GM23248 (cell line): ENCODE data around the gene ALDH3B1. TPM values are rescaled to one million over a fixed set of nuclear protein-coding genes. Genes with fewer than 3 reads are reported as not detected.

Experiments used
- DNase-seq: peaks from one replicate; pipeline ENCODE4 v3.0.0-alpha.2; 2015
- H2AFZ ChIP-seq: fragments of 200-600 bp; sonication (generic); 2 replicates; pipeline ENCODE4 v1.6.1; 2016; ENCODE audit warnings: antibody characterized with exemption
- H3F3A ChIP-seq: fragments of 200-600 bp; sonication (generic); 2 replicates; pipeline ENCODE4 v1.6.1; 2016; ENCODE audit warnings: mild to moderate bottlenecking, antibody characterized with exemption, mixed run types; ENCODE audit not compliant: insufficient read depth
- H3K27ac ChIP-seq: fragments of 200-600 bp; sonication (generic); 2 replicates; pipeline ENCODE4 v1.5.1; 2016; ENCODE audit warnings: mild to moderate bottlenecking
- H3K27me3 ChIP-seq: fragments of 200-600 bp; sonication (generic); replicated peaks from 2 replicates; pipeline ENCODE4 v1.6.1; 2016; ENCODE audit warnings: mild to moderate bottlenecking; ENCODE audit not compliant: insufficient read depth
- H3K36me3 ChIP-seq: fragments of 200-600 bp; sonication (generic); 2 replicates; pipeline ENCODE4 v1.6.1; 2016; ENCODE audit warnings: low read depth, mild to moderate bottlenecking
- H3K4me1 ChIP-seq: fragments of 200-600 bp; sonication (generic); 2 replicates; pipeline ENCODE4 v1.6.1; 2016; ENCODE audit warnings: mild to moderate bottlenecking; ENCODE audit not compliant: insufficient read depth
- H3K4me2 ChIP-seq: fragments of 200-600 bp; sonication (generic); one replicate; pipeline ENCODE4 v1.6.1; 2016; ENCODE audit warnings: mild to moderate bottlenecking; ENCODE audit not compliant: unreplicated experiment
- H3K4me3 ChIP-seq: fragments of 200-600 bp; sonication (generic); 2 replicates; pipeline ENCODE4 v1.5.1; 2016; ENCODE audit warnings: mild to moderate bottlenecking
- H3K79me2 ChIP-seq: fragments of 200-600 bp; sonication (generic); 2 replicates; pipeline ENCODE4 v1.6.1; 2016; ENCODE audit warnings: mild to moderate bottlenecking; ENCODE audit not compliant: insufficient read depth
- H3K9ac ChIP-seq: fragments of 200-600 bp; sonication (generic); 2 replicates; pipeline ENCODE4 v1.6.1; 2016; ENCODE audit warnings: mild to moderate bottlenecking
- H3K9me2 ChIP-seq: fragments of 200-600 bp; sonication (generic); 2 replicates; pipeline ENCODE4 v1.6.1; 2016; ENCODE audit warnings: mixed run types, mild to moderate bottlenecking, moderate library complexity; ENCODE audit not compliant: insufficient read depth
- H3K9me3 ChIP-seq: fragments of 200-600 bp; sonication (generic); one replicate; pipeline ENCODE4 v1.6.1; 2017; ENCODE audit warnings: low read depth
- H4K20me1 ChIP-seq: fragments of 200-600 bp; sonication (generic); 2 replicates; pipeline ENCODE4 v1.6.0; 2016; ENCODE audit not compliant: insufficient read depth
- EZH2 ChIP-seq: fragments of 200-600 bp; sonication (generic); IDR thresholded peaks from 2 replicates; pipeline ENCODE4 v1.6.1; 2018; ENCODE audit warnings: antibody characterized with exemption, mild to moderate bottlenecking; ENCODE audit not compliant: insufficient read depth, poor library complexity, severe bottlenecking
- EZH2phosphoT487 ChIP-seq: fragments of 200-600 bp; sonication (generic); IDR thresholded peaks from 2 replicates; pipeline ENCODE4 v1.6.1; 2018; ENCODE audit warnings: antibody characterized with exemption, moderate library complexity, mild to moderate bottlenecking, low read depth; ENCODE audit not compliant: insufficient read depth
- WGBS, 2 experiments: methylation state at CpG; one replicate each; pipeline ENCODE4 v1.1.6; 2015 to 2017; ENCODE audit warnings: low lambda C conversion rate in 2 of 2, low coverage in 1 of 2; ENCODE audit errors: missing lambda C conversion rate in 2 of 2; 5-methylcytosine and 5-hydroxymethylcytosine counted together
- in situ Hi-C: fragments of 300-500 bp; cut with MboI; formaldehyde crosslinking; loops from 2 replicates; pipeline ENCODE4 v1.15.0; 2020
- polyA plus RNA-seq: library from polyadenylated mRNA; unstranded; fragments of >200 nt; fragmentation: Nextera tagmentation; extraction: Ambion mirVana; gene quantifications from 2 replicates; pipeline ENCODE4 v1.2.1, GENCODE V29; 2016
- total RNA-seq: library from RNA; depleted of rRNA; stranded (reverse); fragments of >200 nt; shearing (Covaris generic); gene quantifications from 2 replicates; pipeline ENCODE4 v1.2.3, GENCODE V29; 2014

ALDH3B1 gene
- total and polyA plus RNA-seq, 2 experiments from 2014 or later = 42.7 to 63.9 TPM

DNA sequence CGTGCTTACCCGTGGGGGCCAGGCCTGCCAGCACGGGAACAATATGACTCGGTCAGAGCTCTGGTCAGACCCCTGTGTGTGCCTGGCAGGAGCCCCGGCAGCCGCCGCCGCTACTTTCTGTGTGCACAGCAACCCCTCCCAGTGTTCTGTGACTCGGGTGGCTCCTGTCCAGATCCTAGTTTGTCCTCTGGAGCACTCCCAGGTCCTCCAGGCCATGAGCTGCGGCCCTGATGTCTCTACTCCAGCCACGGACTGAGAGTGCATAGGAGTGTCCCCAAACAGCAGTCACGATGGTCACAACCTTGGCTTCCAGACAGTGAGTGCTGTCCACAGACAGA, 23.6 kb downstream of the ALDH3B1 start:
- TF ChIP-seq EZH2phosphoT487 (no peak), EZH2 (no peak)
- 65 to 76% methylated on average over 11 to 12 of the region's 12 CpGs for WGBS, 2 experiments

DNA sequence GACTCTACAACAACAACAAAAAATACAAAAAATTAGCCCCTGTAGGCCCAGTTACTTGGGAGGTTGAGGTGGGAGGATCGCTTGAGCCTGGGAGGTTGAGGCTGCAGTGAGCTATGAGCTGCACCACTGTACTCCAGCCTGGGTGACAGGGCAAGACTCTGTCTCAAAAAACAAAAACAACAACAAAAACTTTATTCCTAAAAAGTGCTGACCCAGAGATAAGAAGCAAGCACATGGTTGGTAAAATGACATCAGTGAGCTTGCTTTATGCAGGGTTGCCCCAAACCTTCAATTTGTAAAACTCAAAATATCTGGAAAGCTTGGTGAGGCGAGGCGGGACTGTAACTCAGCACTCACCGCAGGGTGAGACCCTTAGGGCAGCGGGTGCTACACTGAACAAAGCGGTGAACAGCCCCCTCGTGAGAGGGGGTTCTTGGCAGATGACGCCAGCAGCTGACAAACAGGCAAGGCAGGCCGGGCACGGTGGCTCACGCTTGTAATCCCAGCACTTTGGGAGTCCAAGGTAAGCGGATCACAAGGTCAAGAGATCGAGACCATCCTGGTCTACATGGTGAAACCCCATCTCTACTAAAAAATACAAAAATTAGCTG, 25.2 kb downstream of the ALDH3B1 start:
- no peaks in the 10 kb centered on the region for H3K9me2 ChIP-seq
- TF ChIP-seq EZH2phosphoT487 (no peak), EZH2 (no peak)
- WGBS, 2 experiments = 79 to 82% methylated on average over 13 of the region's 13 CpGs
- no peaks in the 10 kb centered on the region for H3K9me3 ChIP-seq
- in situ Hi-C loops = no loop called here
- H3F3A ChIP-seq = no peaks in the 10 kb centered on the region
- H3K4me3 ChIP-seq = no peak overlapping the region
- DNase-seq = no peak
- no peak overlapping the region for H3K27ac ChIP-seq
- no peak overlapping the region for H3K9ac ChIP-seq
- no peaks in the 10 kb centered on the region for H4K20me1 ChIP-seq
- H3K4me2 ChIP-seq = no peak overlapping the region
- no peak overlapping the region for H2AFZ ChIP-seq
- H3K27me3 ChIP-seq = no peaks in the 10 kb centered on the region
- H3K4me1 ChIP-seq = peaks cover 17% of the 10 kb centered on the region; the same call in 1 of the 2 replicates
- H3K36me3 ChIP-seq = peaks cover 3% of the 10 kb centered on the region; the same call in 1 of the 2 replicates
- H3K79me2 ChIP-seq = peaks cover 59% of the 10 kb centered on the region

More for the DNA sequence above, 23.6 kb downstream of the ALDH3B1 start:
- H3K4me3 ChIP-seq = no peak overlapping the region
- no peak for DNase-seq
- in situ Hi-C loops = no loop called here
- no peak overlapping the region for H3K27ac ChIP-seq
- H4K20me1 ChIP-seq = no peaks in the 10 kb centered on the region
- no peaks in the 10 kb centered on the region for H3K9me2 ChIP-seq
- H2AFZ ChIP-seq = no peak overlapping the region
- no peak overlapping the region for H3K9ac ChIP-seq
- no peaks in the 10 kb centered on the region for H3K27me3 ChIP-seq
- peaks cover 3% of the 10 kb centered on the region; the same call in 1 of the 2 replicates for H3K36me3 ChIP-seq
- H3K79me2 ChIP-seq = peaks cover 42% of the 10 kb centered on the region
- H3K9me3 ChIP-seq = no peaks in the 10 kb centered on the region
- H3F3A ChIP-seq = peaks cover 11% of the 10 kb centered on the region
- peaks cover 27% of the 10 kb centered on the region for H3K4me1 ChIP-seq
- H3K4me2 ChIP-seq = no peak overlapping the region

GRCh38 chr11:68036141-68036716, 26.1 kb downstream of the ALDH3B1 start:
- H3K36me3 ChIP-seq = peaks cover 3% of the 10 kb centered on the region; the same call in 1 of the 2 replicates
- no peak overlapping the region for H3K27ac ChIP-seq
- no peak overlapping the region for H3K4me2 ChIP-seq
- DNase-seq = no peak
- 85 to 92% methylated on average over 19 to 23 of the region's 27 CpGs for WGBS, 2 experiments
- H2AFZ ChIP-seq = no peak overlapping the region
- peaks cover 61% of the 10 kb centered on the region for H3K79me2 ChIP-seq
- no peak overlapping the region for H3K9ac ChIP-seq
- no peaks in the 10 kb centered on the region for H4K20me1 ChIP-seq
- no peak for TF ChIP-seq EZH2phosphoT487
- TF ChIP-seq EZH2 = no peak
- H3K9me2 ChIP-seq = no peaks in the 10 kb centered on the region
- H3K4me3 ChIP-seq = no peak overlapping the region
- H3F3A ChIP-seq = no peaks in the 10 kb centered on the region
- no peaks in the 10 kb centered on the region for H3K27me3 ChIP-seq
- in situ Hi-C loops = no loop called here
- no peaks in the 10 kb centered on the region for H3K9me3 ChIP-seq
- peaks cover 15% of the 10 kb centered on the region; the same call in 1 of the 2 replicates for H3K4me1 ChIP-seq

DNA sequence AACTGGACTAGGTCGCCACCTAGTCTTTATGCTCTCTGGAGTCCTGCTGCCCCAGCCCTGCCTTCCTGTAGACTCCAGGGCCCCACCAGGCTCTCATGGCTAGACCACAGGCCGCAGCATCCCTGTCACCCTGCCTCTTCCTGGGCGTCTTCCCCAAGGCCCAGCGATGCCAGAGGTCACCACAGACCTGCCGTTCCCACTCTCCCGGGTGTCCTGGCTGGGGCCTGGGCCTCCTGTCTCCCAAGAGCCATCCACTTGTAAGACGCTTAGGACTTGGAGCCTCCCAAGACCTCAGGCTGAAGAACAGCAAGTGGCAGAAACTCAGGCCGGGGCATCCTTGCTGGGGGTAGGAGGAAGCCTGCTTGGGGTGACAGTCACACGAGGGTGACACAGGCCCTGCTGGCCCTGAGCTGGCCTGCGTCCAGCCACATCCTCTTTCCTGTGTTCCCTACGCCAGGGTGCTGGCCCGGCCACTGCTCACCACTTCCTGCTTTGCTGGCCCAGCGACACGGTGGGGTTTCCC, 26.7 kb downstream of the ALDH3B1 start:
- Histone ChIP-seq H3K4me2 (no peak overlapping the region), H3K4me1 (peaks cover 10% of the 10 kb centered on the region; the same call in 1 of the 2 replicates), H2AFZ (no peak overlapping the region), H3K9ac (no peak overlapping the region), H3K36me3 (peaks cover 3% of the 10 kb centered on the region; the same call in 1 of the 2 replicates), H3F3A (no peaks in the 10 kb centered on the region), H3K4me3 (no peak overlapping the region), H3K27ac (no peak overlapping the region), H4K20me1 (no peaks in the 10 kb centered on the region), H3K9me3 (no peaks in the 10 kb centered on the region), H3K79me2 (peaks cover 61% of the 10 kb centered on the region), H3K27me3 (no peaks in the 10 kb centered on the region), H3K9me2 (no peaks in the 10 kb centered on the region)
- in situ Hi-C loops = no loop called here
- 94 to 95% methylated on average over 14 of the region's 14 CpGs for WGBS, 2 experiments
- TF ChIP-seq EZH2 = no peak
- no peak for TF ChIP-seq EZH2phosphoT487
- DNase-seq = no peak
